ENCODE data around the gene RBKS.

GRCh38 chr2:27932396-27932795 is 42.2 kb upstream of the RBKS start:
- TF ChIP-seq RFX5 (IDR thresholded peaks at IDR 0.05; ENCODE audit: low read length) (no peak), EZH2phosphoT487 (IDR thresholded peaks at IDR 0.05; ENCODE audit: borderline replicate concordance, low read depth) (no peak), CTCF (IDR thresholded peaks at IDR 0.05) (no peak), YY1 (IDR thresholded peaks at IDR 0.05; ENCODE audit: low read depth) (no peak), USF1 (IDR thresholded peaks at IDR 0.05; ENCODE audit: borderline replicate concordance, low read depth) (no peak), POLR2AphosphoS5 (IDR thresholded peaks at IDR 0.05; ENCODE audit: low read depth, low read length) (no peak), EP300 (IDR thresholded peaks at IDR 0.05; ENCODE audit: borderline replicate concordance in 1 of 2, low read depth in 1 of 2, low read length in 1 of 2) (no peak)

All from SK-N-SH (cell line).